Endothelial cell (in vitro differentiated cells): ENCODE measurements around the gene GPR4. TPM values are rescaled to one million over a fixed set of nuclear protein-coding genes. Genes with fewer than 3 reads are reported as not detected.

ENCODE experiments used
- DNase-seq: peaks from one replicate; pipeline ENCODE4 v3.0.0; 2021; ENCODE audit warnings: low spot score
- H3K27ac Mint-ChIP-seq: one replicate; pipeline ENCODE4 v1.8.0; 2021; ENCODE audit warnings: mixed read lengths, inconsistent platforms; ENCODE audit not compliant: unreplicated experiment
- H3K27me3 Mint-ChIP-seq: one replicate; pipeline ENCODE4 v1.8.0; 2021; ENCODE audit warnings: mild to moderate bottlenecking, moderate library complexity, mixed read lengths, inconsistent platforms; ENCODE audit not compliant: unreplicated experiment
- H3K36me3 Mint-ChIP-seq: one replicate; pipeline ENCODE4 v1.8.0; 2021; ENCODE audit warnings: mild to moderate bottlenecking, low read depth, mixed read lengths, inconsistent platforms; ENCODE audit not compliant: unreplicated experiment
- H3K4me1 Mint-ChIP-seq: one replicate; pipeline ENCODE4 v1.8.0; 2021; ENCODE audit warnings: mild to moderate bottlenecking, mixed read lengths, inconsistent platforms; ENCODE audit not compliant: unreplicated experiment
- H3K4me3 Mint-ChIP-seq: one replicate; pipeline ENCODE4 v1.8.0; 2021; ENCODE audit warnings: mild to moderate bottlenecking, mixed read lengths, inconsistent platforms; ENCODE audit not compliant: unreplicated experiment
- H3K9me3 Mint-ChIP-seq: one replicate; pipeline ENCODE4 v1.8.0; 2021; ENCODE audit warnings: mixed read lengths, inconsistent platforms; ENCODE audit not compliant: unreplicated experiment
- total RNA-seq: library from RNA; stranded (reverse); fragmentation: NEBNext Ultra II Directional; extraction: Animal tissue kit (Norgen Biotek cat#: 25700); gene quantifications from one replicate; pipeline ENCODE4 v1.2.1, GENCODE V29; 2021; ENCODE audit not compliant: unreplicated experiment
- TF ChIP-seq, protein P1 (sequence below): fragments of 200-600 bp; sonication (generic); IDR thresholded peaks from one replicate; pipeline ENCODE4 v1.5.0; 2021; ENCODE audit warnings: antibody characterized with exemption; ENCODE audit not compliant: unreplicated experiment

Gene GPR4
- total RNA-seq, 1 donor from 2014 or later, result 13.5 TPM

DNA sequence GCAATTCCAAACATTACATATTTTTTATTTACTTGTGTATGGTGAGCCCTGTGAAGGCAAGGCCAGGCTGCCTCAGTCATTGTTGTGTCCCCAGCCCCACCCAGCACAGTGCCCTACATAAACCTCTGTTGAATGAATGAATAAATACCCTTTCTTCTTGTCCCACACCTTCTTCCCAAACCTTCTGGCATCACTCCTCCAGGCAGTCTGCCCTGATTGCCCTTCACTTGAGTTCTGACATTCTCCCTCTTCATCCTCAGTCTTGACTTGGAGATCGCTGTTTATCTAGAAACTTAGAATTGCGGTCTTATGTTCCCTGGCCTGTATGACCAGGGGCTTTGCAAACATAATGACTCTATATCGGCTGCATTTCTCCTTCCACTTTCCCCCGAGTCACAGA is 12.2 kb downstream of the GPR4 start:
- H3K27ac Mint-ChIP-seq, result peak overlapping the region; percentile 68
- peaks cover 24% of the 10 kb centered on the region for H3K36me3 Mint-ChIP-seq
- H3K27me3 Mint-ChIP-seq, result peaks cover 9% of the 10 kb centered on the region
- peaks cover 23% of the 10 kb centered on the region for H3K4me1 Mint-ChIP-seq
- DNase-seq, result no peak
- H3K9me3 Mint-ChIP-seq, result no peaks in the 10 kb centered on the region
- TF ChIP-seq, protein P1, sequence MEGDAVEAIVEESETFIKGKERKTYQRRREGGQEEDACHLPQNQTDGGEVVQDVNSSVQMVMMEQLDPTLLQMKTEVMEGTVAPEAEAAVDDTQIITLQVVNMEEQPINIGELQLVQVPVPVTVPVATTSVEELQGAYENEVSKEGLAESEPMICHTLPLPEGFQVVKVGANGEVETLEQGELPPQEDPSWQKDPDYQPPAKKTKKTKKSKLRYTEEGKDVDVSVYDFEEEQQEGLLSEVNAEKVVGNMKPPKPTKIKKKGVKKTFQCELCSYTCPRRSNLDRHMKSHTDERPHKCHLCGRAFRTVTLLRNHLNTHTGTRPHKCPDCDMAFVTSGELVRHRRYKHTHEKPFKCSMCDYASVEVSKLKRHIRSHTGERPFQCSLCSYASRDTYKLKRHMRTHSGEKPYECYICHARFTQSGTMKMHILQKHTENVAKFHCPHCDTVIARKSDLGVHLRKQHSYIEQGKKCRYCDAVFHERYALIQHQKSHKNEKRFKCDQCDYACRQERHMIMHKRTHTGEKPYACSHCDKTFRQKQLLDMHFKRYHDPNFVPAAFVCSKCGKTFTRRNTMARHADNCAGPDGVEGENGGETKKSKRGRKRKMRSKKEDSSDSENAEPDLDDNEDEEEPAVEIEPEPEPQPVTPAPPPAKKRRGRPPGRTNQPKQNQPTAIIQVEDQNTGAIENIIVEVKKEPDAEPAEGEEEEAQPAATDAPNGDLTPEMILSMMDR, result no peak
- peak overlapping the region; percentile 38 for H3K4me3 Mint-ChIP-seq

DNA sequence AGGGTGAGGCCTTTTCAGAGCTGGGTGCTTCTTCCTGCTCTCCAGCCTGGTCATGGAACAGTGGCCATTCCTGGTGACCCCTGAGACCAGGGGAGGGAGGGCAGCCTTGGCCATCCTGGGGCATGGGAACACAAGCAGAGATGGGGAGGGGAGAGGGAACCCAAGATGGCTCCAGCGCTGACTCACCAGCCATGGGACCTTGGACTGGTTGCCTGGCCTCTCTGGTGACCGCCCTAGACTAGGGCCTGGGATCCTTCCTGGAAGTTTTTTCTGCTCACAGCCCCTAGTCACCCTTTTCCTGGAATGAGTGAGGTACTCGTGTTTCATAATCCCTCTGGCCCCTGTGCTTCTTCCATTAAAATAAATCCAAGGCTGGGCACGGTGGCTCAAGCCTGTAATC is 14.1 kb downstream of the GPR4 start:
- Mint-ChIP-seq H3K27me3 (peaks cover 9% of the 10 kb centered on the region), H3K36me3 (peaks cover 24% of the 10 kb centered on the region), H3K4me1 (peaks cover 30% of the 10 kb centered on the region), H3K9me3 (no peaks in the 10 kb centered on the region), H3K27ac (no peak overlapping the region), H3K4me3 (no peak overlapping the region)
- DNase-seq, result no peak
- TF ChIP-seq, protein P1, result no peak

DNA sequence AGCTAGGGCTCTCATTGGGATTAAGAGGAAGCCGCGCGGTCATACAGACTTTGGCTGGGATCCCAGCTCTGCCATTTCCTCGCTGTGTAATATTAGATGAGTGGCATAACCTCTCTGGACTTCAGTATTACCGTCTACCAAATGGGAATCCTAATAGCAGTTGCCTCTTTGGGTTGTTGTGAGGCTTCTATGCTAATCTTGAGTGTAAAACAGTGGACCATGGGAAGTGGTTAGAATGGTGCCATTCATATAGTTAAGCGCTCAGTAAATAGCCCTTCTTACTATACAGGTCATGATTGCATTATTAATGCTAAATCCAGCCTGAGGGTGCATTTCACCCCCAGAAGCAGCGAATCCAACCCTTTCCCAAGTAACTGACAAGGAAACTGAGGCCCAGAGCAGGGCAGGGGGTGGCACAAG is 16.8 kb downstream of the GPR4 start:
- Mint-ChIP-seq H3K9me3 (no peaks in the 10 kb centered on the region), H3K36me3 (peaks cover 20% of the 10 kb centered on the region), H3K27ac (peak overlapping the region; percentile 98), H3K4me3 (peak overlapping the region; percentile 90), H3K27me3 (peaks cover 9% of the 10 kb centered on the region), H3K4me1 (peaks cover 25% of the 10 kb centered on the region)
- no peak for DNase-seq
- TF ChIP-seq, protein P1, result no peak

DNA sequence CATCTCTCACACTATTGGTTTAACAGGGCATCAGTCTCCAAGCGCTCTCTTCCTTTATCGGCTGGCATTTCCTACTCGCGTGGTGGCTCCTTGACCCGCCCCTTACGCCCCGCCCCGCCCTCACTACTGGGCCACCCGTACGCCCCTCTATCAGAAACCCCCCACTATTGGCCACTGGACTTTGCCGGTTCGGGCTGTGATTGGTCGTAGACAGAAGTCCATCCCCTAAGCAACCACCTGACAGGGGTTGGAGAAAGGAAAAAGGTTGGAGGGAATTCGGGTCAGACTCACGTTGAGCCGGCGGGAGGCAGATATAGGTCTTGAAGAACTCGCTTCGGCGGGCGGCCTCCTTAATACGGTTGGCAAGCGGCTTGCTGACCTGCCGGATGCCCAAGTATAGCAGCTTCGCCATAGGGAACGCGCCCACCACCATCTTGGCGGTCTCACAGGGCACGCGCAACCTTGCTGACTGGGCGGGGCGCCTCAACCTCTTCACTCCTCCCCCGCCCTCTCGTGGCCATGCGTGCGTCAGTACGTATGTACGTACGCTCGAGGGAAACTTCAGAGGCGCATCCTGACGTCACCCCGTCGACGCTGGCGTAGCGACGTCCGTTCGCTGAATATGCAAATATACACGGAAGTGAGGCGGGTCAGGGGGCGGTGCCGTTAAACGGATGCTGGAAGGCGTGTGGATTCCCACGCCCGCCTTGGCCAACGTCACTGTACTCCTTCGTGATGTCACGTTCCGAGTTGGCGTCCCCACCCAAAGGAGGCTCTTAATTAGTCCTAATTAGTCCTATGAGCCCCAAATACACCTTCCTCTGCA is 17.5 kb downstream of the GPR4 start, which contains the start of gene OPA3:
TSS of gene OPA3 (minus strand) at position 471 of the 826 bp plus-strand sequence. CDS start at position 433, 38 bp downstream.
- Mint-ChIP-seq H3K36me3 (peaks cover 13% of the 10 kb centered on the region), H3K4me3 (peak within 1 kb of the TSS; percentile 90), H3K9me3 (no peaks in the 10 kb centered on the region), H3K27ac (peak within 1 kb of the TSS; percentile 98), H3K4me1 (peaks cover 25% of the 10 kb centered on the region), H3K27me3 (peaks cover 5% of the 10 kb centered on the region)
- TF ChIP-seq, protein P1, result peak; percentile 40
- peak; percentile 93 for DNase-seq

DNA sequence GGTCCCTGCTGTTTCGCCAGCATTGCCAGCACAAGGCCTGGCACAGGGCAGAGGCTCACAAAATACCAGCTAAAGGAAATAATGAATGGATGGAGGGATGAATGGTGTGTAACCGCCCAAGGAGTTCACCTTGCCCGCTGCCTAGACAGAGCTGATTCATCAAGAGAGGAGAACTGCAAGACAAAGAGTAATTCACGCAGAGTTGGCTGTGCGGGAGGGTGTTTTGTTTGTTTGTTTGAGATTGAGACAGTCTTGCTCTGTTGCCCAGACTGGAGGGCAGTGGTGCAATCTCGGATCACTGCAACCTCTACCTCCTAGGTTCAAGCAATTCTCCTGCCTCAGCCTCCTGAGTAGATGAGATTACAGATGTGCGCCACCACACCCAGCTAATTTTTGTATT is 20.4 kb downstream of the GPR4 start:
- Mint-ChIP-seq H3K36me3 (peaks cover 7% of the 10 kb centered on the region), H3K27ac (no peak overlapping the region), H3K4me1 (peaks cover 26% of the 10 kb centered on the region), H3K27me3 (peaks cover 5% of the 10 kb centered on the region), H3K9me3 (no peaks in the 10 kb centered on the region), H3K4me3 (no peak overlapping the region)
- DNase-seq, result no peak
- TF ChIP-seq, protein P1, result no peak
